Vagina (tissue), 2 donors: ENCODE measurements around the gene ALDH18A1. TPM values are rescaled to one million over a fixed set of nuclear protein-coding genes. Genes with fewer than 3 reads are reported as not detected.

Experiments used
- DNase-seq, 2 donors: peaks; one replicate each; pipeline ENCODE4 v3.0.0-alpha.2; 2017; ENCODE audit errors: extremely low spot score in 2 of 2
- H3K27ac ChIP-seq: fragments of 200-600 bp; sonication (generic); one replicate; pipeline ENCODE4 v1.5.1; 2019
- H3K27me3 ChIP-seq: fragments of 200-600 bp; sonication (generic); one replicate; pipeline ENCODE4 v1.5.1; 2019
- H3K36me3 ChIP-seq, 2 donors: fragments of 200-600 bp; sonication (generic); one replicate each; pipeline ENCODE4 v1.5.1; 2017 to 2019
- H3K4me1 ChIP-seq: fragments of 200-600 bp; sonication (generic); one replicate; pipeline ENCODE4 v1.5.1; 2019
- H3K4me3 ChIP-seq, 2 donors: fragments of 200-600 bp; sonication (generic); 1 replicate in 1 of 2; 2 replicates in 1 of 2; pipeline ENCODE4 v1.5.1; 2016 to 2019
- H3K9me3 ChIP-seq: fragments of 200-600 bp; sonication (generic); one replicate; pipeline ENCODE4 v1.5.1; 2019
- POLR2A ChIP-seq, 2 donors: fragments of 450-650 bp; IDR thresholded peaks; one replicate each; pipeline ENCODE4 v1.6.1; 2017; ENCODE audit warnings: antibody characterized with exemption in 2 of 2, mild to moderate bottlenecking in 2 of 2, moderate library complexity in 2 of 2
- POLR2AphosphoS5 ChIP-seq, 2 donors: sonication (generic); formaldehyde crosslinking; IDR thresholded peaks; one replicate each; pipeline ENCODE4 v1.9.0; 2017; ENCODE audit warnings: antibody characterized with exemption in 2 of 2, mild to moderate bottlenecking in 2 of 2, low read depth in 1 of 2; ENCODE audit not compliant: insufficient read depth in 1 of 2
- intact Hi-C: fragments of 100-400 bp; cut with DNase I; formaldehyde crosslinking; loops from one replicate; pipeline ENCODE4 v1.15.1; 2023
- total RNA-seq: library from RNA; depleted of rRNA; stranded (reverse); fragments of >200 nt; gene quantifications from one replicate; pipeline ENCODE4 v1.2.3, GENCODE V29; 2016
- TF ChIP-seq, protein P1 (sequence below), 3 experiments: fragments of 450-650 bp in 2 of 3; fragments of 200-600 bp in 1 of 3; sonication (generic) in 1 of 3; IDR thresholded peaks; one replicate each; pipeline ENCODE4 v1.5.1; 2017 to 2019; ENCODE audit warnings: antibody characterized with exemption in 3 of 3, mild to moderate bottlenecking in 2 of 3, moderate library complexity in 2 of 3

ALDH18A1 gene
- total RNA-seq, 1 donor from 2014 or later = 21.4 TPM

DNA sequence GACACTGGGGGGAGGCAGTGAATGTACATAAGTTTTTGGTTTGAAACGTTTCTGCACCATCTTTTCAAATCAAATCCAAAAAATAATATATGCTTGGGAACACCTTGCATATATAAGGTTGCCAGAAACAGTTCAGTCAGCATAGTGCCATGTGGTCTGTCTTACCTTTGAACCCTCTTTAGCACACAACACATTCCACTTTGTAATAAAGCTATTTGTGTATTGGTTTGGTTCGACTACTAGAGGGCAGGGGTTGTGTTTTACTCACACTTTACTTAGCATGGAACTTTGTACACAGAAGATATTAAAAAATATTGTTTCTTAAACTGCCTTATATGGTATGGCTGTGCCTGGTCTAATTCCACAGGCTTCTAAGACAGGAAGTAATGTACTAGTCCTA lies 43.2 kb downstream of the ALDH18A1 start:
- H3K4me3 ChIP-seq = no peak overlapping the region
- peaks cover 0 to 96% of the 10 kb centered on the region in 2 donors for H3K36me3 ChIP-seq
- no peaks in the 10 kb centered on the region for H3K9me3 ChIP-seq
- intact Hi-C loops = no loop called here
- TF ChIP-seq, protein P1, sequence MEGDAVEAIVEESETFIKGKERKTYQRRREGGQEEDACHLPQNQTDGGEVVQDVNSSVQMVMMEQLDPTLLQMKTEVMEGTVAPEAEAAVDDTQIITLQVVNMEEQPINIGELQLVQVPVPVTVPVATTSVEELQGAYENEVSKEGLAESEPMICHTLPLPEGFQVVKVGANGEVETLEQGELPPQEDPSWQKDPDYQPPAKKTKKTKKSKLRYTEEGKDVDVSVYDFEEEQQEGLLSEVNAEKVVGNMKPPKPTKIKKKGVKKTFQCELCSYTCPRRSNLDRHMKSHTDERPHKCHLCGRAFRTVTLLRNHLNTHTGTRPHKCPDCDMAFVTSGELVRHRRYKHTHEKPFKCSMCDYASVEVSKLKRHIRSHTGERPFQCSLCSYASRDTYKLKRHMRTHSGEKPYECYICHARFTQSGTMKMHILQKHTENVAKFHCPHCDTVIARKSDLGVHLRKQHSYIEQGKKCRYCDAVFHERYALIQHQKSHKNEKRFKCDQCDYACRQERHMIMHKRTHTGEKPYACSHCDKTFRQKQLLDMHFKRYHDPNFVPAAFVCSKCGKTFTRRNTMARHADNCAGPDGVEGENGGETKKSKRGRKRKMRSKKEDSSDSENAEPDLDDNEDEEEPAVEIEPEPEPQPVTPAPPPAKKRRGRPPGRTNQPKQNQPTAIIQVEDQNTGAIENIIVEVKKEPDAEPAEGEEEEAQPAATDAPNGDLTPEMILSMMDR (IDR thresholded peaks at IDR 0.05) = no peak
- TF ChIP-seq POLR2AphosphoS5 (IDR thresholded peaks at IDR 0.05; ENCODE audit: insufficient read depth in 1 of 2, low read depth in 1 of 2) (no peak), POLR2A (IDR thresholded peaks at IDR 0.05) (no peak)
- H3K27ac ChIP-seq = no peak overlapping the region
- no peaks in the 10 kb centered on the region for H3K4me1 ChIP-seq
- H3K27me3 ChIP-seq = no peaks in the 10 kb centered on the region
- DNase-seq = no peak

DNA sequence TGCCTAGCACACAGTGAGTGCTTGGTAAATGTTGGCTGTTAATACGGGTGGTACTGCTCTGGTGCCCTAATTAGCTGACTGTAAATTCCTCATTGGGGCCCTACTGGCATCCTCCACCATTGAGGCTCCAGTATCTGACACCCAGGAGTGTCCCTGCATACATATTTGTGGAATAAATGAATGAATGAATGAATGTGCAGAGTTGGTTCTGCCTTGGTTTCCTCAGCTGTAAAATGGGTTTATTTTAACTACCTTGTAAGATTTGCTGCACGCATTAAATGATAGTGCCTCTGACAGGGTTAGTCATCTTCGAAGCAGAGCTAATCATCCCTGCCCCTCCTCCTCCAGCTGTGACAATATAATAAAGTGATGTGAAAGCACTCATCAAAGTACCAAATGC lies 45.8 kb downstream of the ALDH18A1 start:
- TF ChIP-seq POLR2AphosphoS5 (IDR thresholded peaks at IDR 0.05; ENCODE audit: insufficient read depth in 1 of 2, low read depth in 1 of 2) = no peak
- TF ChIP-seq, protein P1 (IDR thresholded peaks at IDR 0.05) = no peak
- TF ChIP-seq POLR2A (IDR thresholded peaks at IDR 0.05) = no peak
- Histone ChIP-seq H3K4me1 (no peaks in the 10 kb centered on the region), H3K9me3 (no peaks in the 10 kb centered on the region), H3K27me3 (no peaks in the 10 kb centered on the region), H3K36me3 (peaks cover 0 to 70% of the 10 kb centered on the region in 2 donors), H3K27ac (no peak overlapping the region), H3K4me3 (no peak overlapping the region)
- no peak for DNase-seq
- intact Hi-C loops = no loop called here

DNA sequence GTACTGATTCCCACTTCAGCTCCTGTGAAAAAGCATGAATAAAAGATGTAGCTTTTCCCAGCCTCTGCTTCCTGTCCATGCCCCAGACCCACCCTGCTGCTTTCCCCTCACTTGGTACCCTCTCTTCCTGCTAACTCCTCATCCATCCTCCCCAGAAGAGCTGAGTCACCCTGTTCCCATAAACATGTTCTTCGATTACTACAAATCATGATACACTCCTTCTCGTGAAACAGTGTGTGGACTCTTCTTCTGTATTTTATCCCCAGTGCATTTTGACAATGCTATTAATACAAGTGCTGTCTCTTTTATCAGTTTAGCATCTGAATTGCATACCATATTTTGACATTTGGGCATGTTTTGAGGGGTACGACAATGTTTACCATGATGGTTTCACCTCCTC lies 49.6 kb downstream of the ALDH18A1 start:
- peak overlapping the region; percentile 75 for H3K27ac ChIP-seq
- no peak overlapping the region for H3K4me3 ChIP-seq
- TF ChIP-seq POLR2A (IDR thresholded peaks at IDR 0.05) = no peak
- TF ChIP-seq, protein P1 (IDR thresholded peaks at IDR 0.05) = no peak
- no peak for TF ChIP-seq POLR2AphosphoS5 (IDR thresholded peaks at IDR 0.05; ENCODE audit: insufficient read depth in 1 of 2, low read depth in 1 of 2)
- DNase-seq = no peak
- peaks cover 0 to 33% of the 10 kb centered on the region in 2 donors for H3K36me3 ChIP-seq
- H3K4me1 ChIP-seq = peaks cover 9% of the 10 kb centered on the region
- no peaks in the 10 kb centered on the region for H3K27me3 ChIP-seq
- H3K9me3 ChIP-seq = no peaks in the 10 kb centered on the region
- intact Hi-C loops = loop anchor here (10.0 kb wide), 1 partner anchor 362 kb away; no protein-coding TSS in a partner anchor

DNA sequence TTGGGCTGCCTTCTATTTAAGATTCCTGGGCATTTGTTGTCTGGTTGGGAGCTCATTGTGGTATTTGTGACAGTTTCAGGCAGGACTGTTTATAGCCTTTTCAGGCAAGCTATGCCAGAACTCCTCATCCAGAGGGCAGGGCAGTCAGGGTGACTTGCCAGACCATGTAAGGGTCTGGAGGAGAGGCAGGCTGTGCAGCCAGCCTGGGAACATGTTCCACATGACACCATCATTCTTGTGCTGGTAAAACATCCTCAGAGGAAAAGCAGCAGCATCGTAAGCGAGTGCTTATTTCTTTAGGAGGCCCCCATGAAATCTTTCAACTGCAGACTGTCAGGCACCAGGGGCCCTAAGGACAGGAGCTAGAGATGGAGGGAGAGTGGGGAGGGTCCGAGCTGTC lies 51.3 kb downstream of the ALDH18A1 start:
- Histone ChIP-seq H3K4me1 (peaks cover 9% of the 10 kb centered on the region), H3K9me3 (no peaks in the 10 kb centered on the region), H3K36me3 (peaks cover 0 to 16% of the 10 kb centered on the region in 2 donors), H3K27ac (peak overlapping the region; percentile 75), H3K4me3 (no peak overlapping the region), H3K27me3 (no peaks in the 10 kb centered on the region)
- DNase-seq = no peak
- intact Hi-C loops = loop anchor here (10.0 kb wide), 1 partner anchor 360 kb away; no protein-coding TSS in a partner anchor
- TF ChIP-seq POLR2A (IDR thresholded peaks at IDR 0.05) = no peak
- TF ChIP-seq, protein P1 (IDR thresholded peaks at IDR 0.05) = no peak
- peak in 1 of 2 donors; percentile 47 for TF ChIP-seq POLR2AphosphoS5 (IDR thresholded peaks at IDR 0.05; ENCODE audit: insufficient read depth in 1 of 2, low read depth in 1 of 2)

DNA sequence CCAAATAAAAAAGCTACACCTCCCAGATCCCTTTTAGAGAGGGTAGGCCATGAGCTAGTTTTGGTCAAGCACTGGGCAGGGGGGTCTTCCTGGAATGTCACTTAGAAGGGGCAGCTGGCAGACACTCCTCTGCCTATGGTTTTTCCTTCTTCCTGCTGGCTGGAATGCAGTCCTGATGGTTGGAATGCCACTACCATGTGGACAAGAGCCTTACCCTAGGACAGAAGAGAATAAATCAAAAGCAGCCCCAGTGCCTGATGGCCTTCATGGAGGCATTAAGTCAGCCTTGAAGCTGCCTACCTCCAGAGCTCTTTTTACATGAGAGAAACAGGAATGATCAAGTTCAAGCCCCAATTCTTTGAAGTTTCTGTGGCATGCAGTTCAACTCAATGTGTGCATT lies 51.9 kb downstream of the ALDH18A1 start:
- no peak for DNase-seq
- H3K36me3 ChIP-seq = peaks cover 0 to 13% of the 10 kb centered on the region in 2 donors
- intact Hi-C loops = loop anchor here (5.0 to 10.0 kb wide), 3 partner anchors 172 to 360 kb away; no protein-coding TSS in a partner anchor
- TF ChIP-seq, protein P1 (IDR thresholded peaks at IDR 0.05) = no peak
- TF ChIP-seq POLR2AphosphoS5 (IDR thresholded peaks at IDR 0.05; ENCODE audit: insufficient read depth in 1 of 2, low read depth in 1 of 2) = no peak
- TF ChIP-seq POLR2A (IDR thresholded peaks at IDR 0.05) = no peak
- peak overlapping the region; percentile 75 for H3K27ac ChIP-seq
- H3K4me3 ChIP-seq = no peak overlapping the region
- no peaks in the 10 kb centered on the region for H3K9me3 ChIP-seq
- no peaks in the 10 kb centered on the region for H3K27me3 ChIP-seq
- H3K4me1 ChIP-seq = peaks cover 9% of the 10 kb centered on the region
